GM18870 (cell line): Measurements from ENCODE around the gene PLTP.
"Not testable (repeated sequence)": the region's sequence is repeated elsewhere in the genome, so short reads cannot be mapped to it uniquely, and the experiment has no call there.

Experiments
- ATAC-seq: cut with Tn5 transposase; IDR thresholded peaks from one replicate; pipeline ENCODE4 v1.9.1; 2021; ENCODE audit warnings: moderate library complexity; ENCODE audit not compliant: unreplicated experiment

PLTP gene, protein sequence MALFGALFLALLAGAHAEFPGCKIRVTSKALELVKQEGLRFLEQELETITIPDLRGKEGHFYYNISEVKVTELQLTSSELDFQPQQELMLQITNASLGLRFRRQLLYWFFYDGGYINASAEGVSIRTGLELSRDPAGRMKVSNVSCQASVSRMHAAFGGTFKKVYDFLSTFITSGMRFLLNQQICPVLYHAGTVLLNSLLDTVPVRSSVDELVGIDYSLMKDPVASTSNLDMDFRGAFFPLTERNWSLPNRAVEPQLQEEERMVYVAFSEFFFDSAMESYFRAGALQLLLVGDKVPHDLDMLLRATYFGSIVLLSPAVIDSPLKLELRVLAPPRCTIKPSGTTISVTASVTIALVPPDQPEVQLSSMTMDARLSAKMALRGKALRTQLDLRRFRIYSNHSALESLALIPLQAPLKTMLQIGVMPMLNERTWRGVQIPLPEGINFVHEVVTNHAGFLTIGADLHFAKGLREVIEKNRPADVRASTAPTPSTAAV

DNA sequence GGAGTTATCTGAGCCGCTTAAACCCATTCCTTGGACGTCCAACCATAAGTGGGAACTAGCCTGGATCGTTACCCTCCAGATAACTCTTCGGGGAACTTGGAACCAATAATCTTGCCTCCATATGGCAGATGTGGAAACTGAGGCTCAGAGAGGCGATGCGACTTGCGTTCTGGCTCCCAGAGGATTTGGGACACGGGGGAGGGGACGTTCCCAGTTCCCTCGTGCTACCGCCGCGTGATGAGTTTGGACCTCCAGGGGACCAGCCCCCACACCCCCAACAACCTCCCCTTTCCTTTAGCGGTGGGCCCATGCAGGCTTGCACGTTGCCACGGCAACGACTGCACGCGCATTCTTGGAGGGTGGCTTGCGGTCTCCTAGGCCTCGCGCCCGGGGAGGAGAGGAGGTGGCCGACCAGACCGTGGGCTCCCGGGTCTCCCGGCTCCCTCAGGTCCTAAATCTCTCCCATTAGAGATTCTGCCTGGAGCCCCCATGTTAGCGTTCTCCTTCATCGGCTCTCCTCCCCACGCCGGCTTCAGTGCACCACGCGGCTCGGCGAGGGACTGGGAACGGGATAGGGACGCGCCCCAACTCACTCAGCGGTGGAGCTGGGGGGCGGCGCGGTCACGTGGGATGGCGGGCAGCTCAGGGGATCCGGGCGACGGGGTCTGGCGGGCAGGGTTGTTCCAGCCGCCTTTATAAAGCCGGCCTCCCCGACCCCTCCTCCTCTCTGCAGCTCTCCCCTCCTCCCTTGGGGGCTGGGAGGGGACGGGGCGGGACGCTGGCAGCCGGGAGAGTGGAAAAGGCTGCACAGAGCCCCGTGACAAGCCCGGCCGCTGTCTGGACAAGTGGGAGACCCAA lies at the start of gene PLTP:
Gene PLTP, minus strand, starts transcription at position 670 of the 858 bp plus-strand sequence. CDS start 703 bp downstream, outside the sequence.
- ATAC-seq, result no peak

DNA sequence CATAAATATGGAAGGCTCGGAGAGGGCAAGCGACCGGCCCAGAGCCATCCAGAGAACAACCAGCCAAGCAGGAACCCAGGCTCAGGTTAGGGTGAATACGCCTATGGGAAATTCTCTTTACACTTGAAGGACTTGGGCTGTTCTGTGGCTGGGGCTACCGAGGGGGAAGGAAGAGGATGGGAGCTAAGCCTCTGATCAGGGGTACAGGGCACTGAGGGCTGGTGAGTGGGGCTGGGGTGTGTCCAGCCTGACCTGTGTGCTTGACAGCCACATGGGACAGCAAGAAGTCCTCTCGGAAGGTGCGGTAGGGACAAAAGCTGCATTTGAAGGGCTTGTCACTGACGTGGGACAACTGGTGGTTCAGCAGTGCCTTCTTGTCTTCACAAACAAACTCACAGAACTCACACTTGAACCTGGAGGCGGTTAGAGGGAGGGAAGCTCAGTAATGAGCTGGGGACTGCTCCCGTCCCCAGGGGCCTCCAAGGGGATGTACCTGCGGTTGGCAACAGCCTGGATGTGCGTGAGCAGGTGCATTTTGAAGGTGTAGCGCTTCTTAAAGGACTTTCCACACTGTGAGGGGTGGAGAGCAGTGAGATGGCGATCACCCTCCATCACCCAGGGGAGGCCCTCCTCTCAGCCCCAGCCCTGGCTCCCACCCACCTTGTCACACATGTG lies 48.1 kb upstream of the PLTP start:
- no peak for ATAC-seq

DNA sequence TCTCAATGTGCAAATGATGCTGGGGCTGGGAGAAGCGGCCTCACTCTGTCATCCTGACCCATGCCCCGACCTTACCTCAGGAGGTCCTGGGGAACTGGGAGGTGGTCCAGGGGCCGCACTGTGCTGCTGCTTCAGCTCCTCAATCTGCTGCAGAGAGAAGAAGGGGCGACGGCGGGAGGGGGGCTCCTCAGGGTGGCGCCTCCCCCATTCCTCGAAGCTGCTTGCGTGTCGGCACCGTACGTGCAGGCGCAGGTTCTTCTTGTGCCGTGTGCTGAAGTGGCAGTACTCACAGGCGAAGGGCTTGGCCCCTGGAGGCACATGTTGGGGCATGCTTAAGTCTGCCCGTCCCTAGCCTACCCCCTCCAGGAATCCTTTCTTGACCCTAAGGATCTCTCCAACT lies 47.2 kb upstream of the PLTP start:
- ATAC-seq, result no peak

DNA sequence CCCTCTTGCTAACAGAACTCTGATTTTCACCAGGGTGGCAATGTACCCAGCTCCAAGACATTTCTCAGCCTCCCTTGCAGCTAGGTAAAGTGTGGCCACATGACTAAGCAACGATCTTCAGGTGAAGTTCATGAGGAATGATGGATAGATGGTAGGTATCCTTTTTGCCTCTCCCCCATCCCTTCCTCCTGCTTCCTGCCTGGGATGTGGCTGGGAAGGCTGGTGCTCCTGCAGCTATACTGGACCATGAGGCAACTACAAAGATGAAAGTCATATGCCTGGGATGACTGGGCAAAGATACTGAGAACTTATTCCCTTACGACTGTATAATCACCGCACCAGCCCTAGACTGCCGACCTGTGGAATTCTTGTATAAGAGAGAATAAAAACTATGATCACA lies 46.6 kb upstream of the PLTP start:
- no peak for ATAC-seq

- no peak for ATAC-seq
Measured at GRCh38 chr20:45957021-45957941, 45.3 kb upstream of the PLTP start.

- not testable (repeated sequence) for ATAC-seq
Measured at GRCh38 chr20:45956326-45956725, 44.4 kb upstream of the PLTP start.

GRCh38 chr20:45953672-45954071 lies 41.7 kb upstream of the PLTP start:
- no peak for ATAC-seq

DNA sequence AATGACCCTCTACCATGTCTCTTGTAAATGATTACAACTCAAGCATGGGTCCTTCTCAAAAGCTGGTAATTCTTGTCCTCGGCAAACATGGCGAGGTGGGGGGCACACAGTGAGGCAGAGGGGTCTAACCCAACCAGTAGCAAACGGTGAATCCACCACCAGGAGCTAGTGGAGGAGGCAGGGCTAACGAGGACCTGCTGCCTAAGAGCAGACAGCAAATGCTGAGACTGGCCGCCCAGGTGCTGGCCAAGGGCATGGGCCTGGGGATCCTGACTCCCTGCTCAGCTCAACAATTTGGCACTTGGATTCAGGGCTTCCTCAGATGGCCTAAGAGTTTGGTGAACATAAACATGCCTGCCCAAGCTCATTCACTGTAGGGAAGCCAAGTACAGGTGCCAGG lies 40.9 kb upstream of the PLTP start:
- no peak for ATAC-seq

DNA sequence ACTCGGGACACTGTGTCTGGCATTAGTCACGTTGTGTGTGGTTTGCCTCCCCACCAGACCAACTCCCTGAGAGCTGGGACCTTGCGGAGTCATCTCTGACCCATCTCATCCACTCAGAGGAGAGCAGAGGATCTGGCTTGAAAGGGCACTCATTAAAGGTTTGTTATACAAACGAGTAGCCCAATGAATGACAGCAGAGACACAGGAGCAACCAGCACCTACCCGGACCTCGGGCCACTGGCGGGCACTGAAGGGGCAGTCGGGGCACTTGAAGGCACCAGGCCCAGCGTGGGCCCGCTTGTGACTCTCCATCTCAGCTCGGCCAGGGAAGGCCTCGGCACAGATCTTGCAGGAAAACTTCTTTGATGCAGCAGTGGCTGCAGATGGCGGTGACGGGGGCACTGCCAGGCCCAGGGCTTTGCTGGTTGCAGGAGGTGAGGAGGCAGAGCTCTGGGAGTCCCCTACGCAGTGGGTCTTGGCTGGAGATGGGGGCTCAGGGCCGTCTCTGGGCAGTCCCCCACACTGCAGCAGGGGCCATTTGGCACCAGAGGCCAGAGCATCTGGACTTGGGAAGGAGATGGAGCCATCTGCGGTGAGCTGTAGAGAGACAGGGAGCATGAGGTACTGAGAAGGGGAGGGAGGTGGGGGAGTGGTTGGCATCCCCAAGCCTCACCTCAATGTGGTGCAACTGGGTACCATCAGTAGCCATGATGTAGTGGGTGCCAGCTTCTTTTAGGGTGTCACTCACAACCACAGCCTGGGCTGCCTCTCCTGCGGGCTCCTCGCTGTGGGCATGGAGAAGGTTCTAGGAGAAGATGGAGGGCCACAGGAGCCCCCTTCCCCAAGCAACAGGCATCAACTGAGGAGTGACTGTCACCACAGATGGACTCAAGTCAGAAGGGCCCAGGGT lies 40.2 kb upstream of the PLTP start:
- no peak for ATAC-seq

GRCh38 chr20:45950330-45950646 lies 38.3 kb upstream of the PLTP start:
- ATAC-seq, result no peak

DNA sequence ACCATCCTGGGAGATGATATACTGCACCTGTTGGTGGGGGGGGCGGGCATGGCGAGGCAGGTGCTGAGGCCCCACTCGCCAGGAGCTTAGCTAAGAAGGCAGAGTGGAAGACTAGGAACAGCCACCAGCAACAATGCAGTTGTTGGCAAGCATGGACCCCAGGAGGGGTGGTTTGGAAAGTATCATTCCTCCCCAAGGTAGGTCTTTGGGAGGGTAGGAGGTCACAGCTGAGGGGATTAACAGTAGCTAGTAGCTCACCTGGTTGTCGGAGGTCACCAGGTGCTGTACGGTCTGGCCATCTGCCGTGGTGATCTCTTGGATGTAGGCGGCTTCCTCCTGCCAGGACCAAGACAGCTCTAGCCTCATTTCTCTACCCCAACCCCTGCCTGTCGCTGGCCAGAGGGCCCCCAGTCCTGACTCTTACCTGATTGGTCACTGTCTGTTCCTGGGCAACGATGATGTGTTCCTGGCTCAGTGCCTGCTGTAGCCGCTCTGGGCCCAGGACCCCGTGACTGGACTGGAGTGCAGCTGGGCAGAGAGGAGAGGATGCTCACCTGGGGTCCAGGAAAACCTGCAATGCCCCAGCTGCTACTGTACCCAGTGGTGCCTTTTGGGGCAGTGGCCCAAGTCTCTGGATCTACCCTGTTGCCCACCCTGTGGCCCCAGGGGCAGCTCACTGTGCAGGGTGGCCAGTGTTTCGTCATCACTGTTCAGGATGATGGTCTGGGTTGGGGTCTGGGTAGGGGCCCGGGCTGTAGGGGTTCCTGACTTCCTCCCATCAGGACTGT lies 37.8 kb upstream of the PLTP start:
- no peak for ATAC-seq

GRCh38 chr20:45948742-45949541 lies 37.0 kb upstream of the PLTP start:
- no peak for ATAC-seq

DNA sequence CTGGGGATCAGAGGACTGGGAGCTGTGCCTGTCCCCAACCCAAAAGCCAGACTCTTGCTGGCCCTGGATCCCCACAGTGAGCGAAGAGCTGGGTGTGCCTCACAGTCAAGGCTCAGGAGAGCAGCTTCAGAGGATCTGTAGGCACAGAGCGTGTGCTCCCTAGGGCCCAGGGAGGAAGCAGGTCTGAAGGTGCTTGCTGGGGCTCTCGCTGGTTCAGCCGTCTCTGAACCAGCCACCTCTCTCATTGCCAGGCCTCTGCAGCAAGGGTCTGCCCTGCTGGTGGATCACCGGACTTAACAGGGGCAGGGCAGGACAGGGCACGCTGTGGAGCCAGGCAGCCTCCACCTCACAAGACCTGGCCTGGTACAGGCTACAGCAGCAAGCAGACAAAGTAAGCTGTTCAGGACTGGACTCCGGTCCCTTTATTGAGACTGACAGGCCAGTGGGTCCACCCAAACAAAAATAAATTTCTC lies 36.3 kb upstream of the PLTP start:
- no peak for ATAC-seq

DNA sequence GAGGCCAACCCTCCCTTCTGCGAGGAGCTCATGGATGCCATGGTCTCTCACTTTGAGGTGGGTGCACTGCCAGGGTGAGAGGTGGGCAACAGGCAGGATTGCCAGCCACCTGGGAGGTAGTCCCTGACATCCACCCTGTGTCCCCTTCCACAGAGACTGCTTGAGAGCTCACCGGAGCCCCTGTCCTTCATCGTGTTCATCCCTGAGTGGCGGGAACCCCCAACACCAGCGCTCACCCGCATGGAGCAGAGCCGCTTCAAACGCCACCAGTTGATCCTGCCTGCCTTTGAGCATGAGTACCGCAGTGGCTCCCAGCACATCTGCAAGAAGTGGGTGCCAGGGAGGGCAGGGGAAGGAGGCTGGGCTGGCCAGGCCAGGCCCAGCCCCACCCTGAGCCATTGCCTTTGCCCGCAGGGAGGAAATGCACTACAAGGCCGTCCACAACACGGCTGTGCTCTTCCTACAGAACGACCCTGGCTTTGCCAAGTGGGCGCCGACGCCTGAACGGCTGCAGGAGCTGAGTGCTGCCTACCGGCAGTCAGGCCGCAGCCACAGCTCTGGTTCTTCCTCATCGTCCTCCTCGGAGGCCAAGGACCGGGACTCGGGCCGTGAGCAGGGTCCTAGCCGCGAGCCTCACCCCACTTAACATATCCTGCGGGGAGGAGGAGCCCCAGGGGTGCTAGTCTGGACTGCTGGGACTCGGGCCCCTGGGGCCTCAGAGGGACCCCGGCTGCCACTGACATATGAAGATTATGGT lies 35.3 kb upstream of the PLTP start:
- no peak for ATAC-seq

DNA sequence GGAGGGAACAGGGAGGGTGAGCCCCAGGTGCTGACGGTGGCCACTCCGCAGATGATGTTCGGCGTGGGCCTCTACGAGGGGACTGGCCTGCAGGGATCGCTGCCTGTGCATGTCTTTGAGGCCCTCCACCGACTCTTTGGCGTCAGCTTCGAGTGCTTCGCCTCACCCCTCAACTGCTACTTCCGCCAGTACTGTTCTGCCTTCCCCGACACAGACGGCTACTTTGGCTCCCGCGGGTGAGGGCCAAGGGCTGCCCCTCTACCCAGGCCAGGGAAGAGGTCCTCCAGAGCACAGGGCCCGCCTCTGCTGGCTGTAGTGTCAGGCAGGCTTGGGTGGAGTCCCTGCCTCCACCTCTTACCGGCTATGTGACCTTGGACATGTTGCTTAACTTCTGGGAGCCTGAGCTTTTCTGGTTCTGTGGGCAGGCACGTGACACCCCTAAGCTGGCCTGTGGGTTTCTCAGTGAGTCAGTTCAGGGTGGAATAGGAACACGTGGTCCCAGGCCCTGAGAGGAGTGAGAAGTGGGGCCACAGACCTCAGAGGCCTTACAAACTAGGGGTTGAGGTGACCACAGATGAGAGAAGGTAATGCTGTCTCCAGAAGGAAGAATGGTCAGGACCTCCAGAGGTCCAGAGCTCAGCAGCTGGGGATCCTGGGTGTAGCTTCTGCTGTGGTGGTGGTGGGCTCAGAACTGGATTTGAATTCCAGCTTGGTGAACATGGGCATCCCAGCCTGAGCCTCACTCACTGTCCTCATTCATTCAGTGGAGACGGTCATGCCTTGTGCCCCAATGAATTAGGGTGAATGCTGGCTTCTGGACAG lies 34.4 kb upstream of the PLTP start:
- no peak for ATAC-seq

- no peak for ATAC-seq
Measured at GRCh38 chr20:45945678-45946148, 33.8 kb upstream of the PLTP start.
